NB4 (cell line): ENCODE results near the gene AKAIN1.

Experiments used
- CTCF ChIP-seq: IDR thresholded peaks from one replicate; pipeline ENCODE4 v1.5.1; 2012; ENCODE audit warnings: low read depth, low read length
- POLR2A ChIP-seq: IDR thresholded peaks from 2 replicates; pipeline ENCODE4 v1.6.1; 2011; ENCODE audit warnings: mild to moderate bottlenecking; ENCODE audit not compliant: insufficient read length; ENCODE audit errors: extremely low read depth

GRCh38 chr18:5093902-5094301, 103.2 kb downstream of the AKAIN1 start:
- TF ChIP-seq CTCF (no peak), POLR2A (no peak)
